Raji (cell line): ENCODE data around the gene RAB11FIP4.
A peak's percentile ranks its signal among the peaks of the same experiment; 100 is the strongest.

ENCODE experiments used
- POLR2A ChIP-seq: IDR thresholded peaks from 2 replicates; pipeline ENCODE4 v1.6.1; 2011; ENCODE audit warnings: low read depth, low read length, control low read depth; ENCODE audit not compliant: insufficient read depth

The RAB11FIP4 gene

DNA sequence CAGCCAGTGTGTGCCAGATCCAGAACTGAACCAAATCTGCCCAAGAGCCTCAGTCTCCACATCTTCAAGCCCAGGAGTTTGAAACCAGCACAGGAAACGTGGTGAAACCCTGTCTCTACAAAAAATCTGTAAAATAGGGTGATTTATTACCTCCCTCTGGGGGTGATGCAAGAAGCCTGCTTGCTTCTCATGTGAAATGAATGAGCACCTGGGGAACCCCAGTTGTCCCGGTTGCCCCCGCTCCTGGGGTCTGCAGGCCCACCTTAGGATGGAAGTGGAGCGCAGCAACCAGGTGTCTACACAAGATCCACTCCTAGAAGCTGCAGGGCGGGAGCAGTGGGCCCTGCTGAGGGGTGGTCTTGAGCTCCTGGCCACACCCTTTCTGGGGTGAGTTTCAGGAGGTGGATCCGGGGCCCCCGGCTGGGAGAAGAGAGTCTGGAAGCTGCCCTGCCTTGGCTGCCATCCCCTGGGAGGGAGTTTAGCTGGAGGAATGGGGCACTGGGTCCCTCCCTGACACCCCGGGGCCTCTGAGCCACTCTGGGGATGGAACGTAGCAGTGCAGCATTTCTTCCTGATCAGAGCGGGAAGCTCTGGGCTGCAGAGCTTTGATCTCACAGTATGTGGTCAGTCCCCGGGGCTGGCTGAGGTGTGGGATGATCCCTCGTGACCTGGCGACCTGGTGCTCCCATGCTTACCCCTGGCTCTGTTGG is 117.8 kb downstream of the RAB11FIP4 start:
- 0 out of 2 replicates have a peak, but pooled peaks have one; percentile 1 for TF ChIP-seq POLR2A

DNA sequence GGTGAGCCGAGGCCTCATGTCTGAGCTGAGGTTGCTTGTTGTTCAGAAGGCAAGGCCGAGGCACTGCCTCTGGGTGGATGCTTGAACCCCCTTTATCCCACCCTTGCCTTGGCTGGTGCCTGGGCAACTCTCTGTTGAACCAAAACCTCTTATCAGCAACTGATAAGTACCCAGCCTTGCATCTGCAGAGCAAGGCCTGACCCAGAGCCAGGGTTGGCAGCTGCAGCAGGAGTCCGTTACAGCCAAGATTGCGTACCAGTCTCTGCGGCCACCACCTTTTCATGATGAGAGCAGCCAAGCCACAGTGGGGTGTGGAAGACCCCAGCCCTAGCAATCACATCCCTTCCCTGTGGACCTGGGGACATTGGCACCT is 118.3 kb downstream of the RAB11FIP4 start:
- no peak for TF ChIP-seq POLR2A

DNA sequence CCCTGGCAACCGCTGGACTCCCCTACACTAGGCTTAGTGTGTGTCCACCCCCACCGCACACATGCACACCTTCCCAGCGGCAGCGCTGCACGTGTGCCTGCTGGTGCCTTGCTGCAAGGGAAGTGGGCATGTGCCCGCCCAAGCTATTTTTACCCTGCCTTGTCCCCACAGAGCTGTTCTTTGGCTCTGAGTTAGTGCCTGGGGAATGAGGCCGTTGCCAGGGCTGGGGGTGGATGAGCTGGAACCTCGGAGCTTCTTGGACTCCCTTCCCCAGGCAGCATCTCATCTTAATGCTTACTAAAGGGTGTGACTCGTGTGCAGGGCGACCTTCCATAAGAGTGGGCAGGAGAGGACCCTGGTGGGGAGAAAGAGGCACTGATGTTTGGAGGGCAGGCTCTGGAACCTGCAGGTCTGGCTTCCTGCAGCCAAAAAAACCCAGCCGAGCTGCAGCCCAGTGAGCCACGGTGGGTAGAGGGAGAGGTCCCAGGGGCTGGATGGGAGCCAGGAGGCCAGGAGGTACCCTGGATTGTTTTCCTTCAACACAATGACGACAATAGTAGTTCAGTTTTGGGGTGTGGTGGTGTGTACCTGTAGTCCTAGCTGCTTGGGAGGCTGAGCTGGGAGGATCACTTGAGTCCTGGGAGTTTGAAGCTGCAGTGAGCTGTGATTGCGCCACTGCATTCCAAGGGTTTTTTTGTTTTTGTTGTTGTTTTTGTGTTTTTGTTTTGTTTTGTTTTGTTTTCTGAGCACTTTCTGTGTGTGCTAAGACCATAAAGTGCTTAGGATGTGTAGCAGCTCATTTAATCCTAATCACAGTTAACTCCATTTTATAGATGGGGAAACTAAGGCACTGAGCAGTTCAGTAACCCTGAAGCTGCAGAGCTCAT is 119.1 kb downstream of the RAB11FIP4 start:
- no peak for TF ChIP-seq POLR2A

DNA sequence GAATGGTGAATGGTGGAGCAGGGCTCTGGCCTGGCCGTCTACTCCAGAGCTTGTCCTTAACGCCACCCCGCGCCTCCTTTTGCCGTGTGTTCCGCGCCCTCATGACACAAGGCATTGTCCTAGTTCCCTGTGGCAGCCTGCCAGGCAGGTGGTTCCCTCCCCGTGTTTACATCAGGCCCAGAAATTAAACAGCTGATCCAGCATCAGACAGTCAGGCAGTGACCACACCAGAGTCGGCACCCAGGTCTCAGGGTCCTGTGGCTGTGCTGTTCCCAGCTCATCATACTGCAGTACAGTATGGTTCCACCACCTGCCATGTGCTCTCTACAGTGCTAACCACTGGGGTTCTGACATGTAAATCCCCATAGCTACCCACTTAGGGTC is 119.7 kb downstream of the RAB11FIP4 start:
- no peak for TF ChIP-seq POLR2A

DNA sequence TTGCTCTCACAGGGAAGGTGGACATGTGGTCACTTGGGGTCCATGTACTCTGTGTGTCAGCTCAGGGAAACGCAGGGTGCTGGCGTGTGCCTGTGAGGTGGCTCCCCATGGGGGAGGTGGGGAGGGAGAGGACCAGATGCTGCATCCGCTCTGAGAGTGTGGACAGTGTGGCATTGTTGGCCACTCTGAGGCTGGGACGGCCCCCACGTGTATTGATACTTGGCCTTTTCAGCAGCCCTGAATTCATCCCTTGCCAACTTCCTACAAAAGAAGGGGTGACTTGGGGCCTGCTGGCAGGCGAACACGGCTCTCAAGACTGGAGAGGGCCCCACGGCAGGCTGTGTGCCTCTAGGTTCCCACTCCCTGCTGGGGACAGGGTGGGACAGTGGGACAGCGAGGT is 120.1 kb downstream of the RAB11FIP4 start:
- TF ChIP-seq POLR2A = no peak

DNA sequence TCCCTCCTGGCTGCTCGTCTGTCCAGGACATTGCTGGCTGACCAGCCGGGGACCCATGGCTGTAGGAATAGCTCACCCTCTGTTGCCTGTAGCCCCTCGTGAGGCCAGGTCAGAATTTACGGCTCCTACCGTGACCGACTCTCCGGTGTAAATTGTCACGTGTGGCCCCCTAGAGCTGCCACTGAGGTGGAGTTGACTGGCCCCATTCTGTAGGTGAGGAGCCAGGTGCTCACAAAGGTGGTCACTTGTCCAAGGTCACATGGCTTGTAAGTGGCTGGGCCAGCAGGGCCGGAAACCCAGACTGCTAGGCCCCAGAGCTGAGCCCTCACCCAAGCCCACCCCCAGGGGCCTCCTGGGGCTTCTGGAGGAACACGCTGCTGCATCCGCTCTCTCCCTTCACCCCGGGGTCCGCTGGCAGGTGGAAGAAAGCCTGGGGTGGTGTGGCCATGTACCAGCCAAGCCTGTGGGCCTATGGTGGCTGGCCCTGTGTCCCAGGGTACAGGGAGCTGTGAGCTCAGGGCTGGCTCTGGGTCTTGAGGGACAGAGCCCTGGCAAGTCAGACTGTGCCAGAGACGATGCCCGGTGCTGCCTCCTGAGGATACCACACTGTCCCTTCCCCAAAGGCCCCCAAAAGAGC is 120.7 kb downstream of the RAB11FIP4 start:
- TF ChIP-seq POLR2A = no peak

DNA sequence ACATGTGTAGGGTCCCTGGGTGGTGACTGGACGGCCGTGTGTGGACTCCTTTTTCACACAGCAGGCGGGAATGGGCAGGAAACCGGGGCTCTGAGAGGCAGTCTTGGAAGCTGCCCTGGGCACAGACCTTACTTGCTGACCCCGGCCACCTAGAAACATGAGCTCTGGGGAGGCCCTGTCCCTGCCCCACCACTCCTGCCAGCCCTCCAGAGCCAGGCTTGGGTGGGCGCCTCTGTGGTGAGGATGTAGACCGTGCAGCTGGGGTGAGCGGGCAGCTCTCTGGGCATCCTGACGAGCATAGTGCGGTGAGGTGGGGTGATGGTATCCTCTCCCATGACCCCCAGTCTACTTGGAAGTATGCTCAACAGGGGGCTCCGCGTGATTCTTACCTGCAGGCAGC is 121.3 kb downstream of the RAB11FIP4 start:
- TF ChIP-seq POLR2A = no peak

DNA sequence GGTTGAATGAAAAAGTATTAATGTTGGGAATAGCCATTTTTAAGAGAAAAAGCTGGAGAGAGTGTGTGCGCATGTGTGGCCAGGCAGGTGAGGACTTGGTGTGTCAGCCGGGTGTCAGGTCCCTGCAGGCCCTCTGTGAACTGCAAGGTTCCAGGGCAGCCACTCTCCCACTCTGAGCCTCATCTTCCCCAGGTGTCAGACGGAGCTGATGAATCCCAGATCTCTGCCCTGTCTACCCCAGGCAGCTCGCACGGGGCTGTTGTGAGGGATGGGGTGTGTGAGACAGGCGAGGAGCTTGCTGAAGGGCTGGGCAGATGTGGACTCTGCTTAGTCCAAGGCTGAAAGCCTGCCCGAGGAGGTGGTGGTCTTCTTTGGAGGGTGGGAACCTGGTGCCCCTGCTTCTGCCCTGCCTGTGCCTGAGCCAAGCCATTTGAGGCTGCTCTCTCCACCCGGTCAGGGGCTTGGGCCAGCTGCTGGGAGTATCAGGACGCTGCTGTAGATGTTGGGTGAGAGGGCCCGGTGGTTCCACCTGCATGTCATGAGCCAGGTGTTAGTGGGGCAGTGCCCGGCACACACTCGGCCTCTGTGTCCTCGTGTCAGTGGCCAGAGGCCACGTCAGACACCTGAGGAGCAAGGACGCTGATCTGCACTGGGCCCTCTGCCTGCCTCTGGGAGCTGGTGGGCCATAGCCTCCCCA is 122.4 kb downstream of the RAB11FIP4 start:
- no peak for TF ChIP-seq POLR2A

DNA sequence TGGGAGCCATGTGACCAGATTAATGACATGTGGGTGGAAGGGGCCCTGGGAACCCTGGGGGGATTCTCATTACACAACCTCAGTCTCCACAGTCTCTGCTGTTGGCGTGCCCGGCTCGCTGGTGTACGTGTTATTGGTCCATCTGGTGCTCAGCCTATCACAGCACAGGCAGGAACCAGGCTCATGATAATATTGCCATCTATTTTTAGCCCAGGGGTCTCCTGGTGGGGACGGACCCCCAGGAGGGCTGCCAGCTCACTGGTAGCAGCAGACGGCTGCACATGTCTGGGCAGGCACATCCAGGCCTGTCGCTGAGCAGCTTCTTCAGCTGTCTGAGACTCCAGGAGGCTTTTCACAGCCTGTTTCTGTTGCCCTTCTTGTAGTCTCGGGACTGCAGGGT is 123.8 kb downstream of the RAB11FIP4 start:
- no peak for TF ChIP-seq POLR2A

DNA sequence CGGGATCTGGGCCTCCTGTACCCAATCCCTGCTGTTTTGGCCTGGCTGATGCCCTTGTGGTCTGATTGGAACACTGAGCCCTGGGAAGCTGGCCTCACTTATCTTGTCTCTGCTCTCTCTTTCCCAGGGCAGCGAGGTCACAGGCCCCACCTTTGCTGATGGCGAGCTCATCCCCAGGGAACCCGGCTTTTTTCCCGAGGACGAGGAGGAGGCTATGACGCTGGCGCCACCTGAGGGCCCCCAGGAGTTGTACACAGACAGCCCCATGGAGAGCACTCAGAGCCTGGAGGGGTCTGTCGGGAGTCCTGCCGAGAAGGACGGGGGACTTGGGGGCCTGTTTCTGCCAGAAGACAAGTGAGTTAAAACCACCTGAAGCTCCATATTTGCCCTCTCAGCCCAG is 126.0 kb downstream of the RAB11FIP4 start:
- TF ChIP-seq POLR2A = no peak

DNA sequence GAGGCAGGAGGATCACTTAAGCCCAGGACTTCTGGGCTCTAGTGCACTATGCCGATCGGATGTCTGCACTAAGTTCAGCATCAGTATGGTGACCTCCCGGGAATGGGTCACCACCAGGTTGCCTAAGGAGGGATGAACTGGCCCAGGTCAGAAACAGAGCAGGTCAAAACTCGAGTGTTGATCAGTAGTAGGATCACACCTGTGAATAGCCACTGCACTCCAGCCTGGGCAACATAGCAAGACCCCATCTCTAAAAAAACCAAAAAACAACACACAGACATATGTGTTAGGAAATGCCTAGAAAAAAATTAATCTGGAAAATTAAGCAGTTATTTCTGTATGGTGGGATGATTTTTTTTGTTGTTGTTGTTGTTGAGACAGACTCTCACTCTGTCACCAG is 127.0 kb downstream of the RAB11FIP4 start:
- no peak for TF ChIP-seq POLR2A

DNA sequence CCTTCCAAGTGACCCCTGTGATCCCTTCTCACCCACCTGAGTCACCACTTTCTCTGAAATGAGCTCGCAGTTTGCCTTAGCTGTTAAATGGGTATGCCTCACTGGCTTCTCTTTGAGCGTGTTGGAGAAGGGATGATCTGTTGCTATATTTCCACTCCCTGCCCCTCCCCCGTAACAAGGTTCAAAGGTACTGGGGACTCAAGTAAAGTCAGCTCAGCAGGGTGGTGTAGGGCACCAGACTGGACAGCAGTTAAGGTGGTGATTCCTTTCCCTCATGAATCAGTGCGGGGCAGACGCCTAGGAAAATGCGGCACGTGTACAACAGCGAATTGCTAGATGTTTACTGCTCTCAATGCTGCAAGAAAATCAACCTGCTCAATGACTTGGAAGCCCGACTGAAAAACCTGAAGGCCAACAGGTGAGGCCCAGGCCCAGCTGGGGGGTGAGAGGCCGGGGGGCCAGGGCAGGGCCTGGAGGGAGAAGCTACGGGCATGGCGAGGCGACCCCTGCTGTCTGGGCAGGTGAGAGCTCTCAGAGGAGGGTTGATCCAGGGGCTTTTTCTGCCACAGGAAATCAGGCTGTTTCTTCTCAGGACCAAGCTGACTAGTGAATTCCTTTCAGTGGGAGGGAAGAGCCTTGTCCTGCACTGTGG is 130.3 kb downstream of the RAB11FIP4 start:
- no peak for TF ChIP-seq POLR2A

DNA sequence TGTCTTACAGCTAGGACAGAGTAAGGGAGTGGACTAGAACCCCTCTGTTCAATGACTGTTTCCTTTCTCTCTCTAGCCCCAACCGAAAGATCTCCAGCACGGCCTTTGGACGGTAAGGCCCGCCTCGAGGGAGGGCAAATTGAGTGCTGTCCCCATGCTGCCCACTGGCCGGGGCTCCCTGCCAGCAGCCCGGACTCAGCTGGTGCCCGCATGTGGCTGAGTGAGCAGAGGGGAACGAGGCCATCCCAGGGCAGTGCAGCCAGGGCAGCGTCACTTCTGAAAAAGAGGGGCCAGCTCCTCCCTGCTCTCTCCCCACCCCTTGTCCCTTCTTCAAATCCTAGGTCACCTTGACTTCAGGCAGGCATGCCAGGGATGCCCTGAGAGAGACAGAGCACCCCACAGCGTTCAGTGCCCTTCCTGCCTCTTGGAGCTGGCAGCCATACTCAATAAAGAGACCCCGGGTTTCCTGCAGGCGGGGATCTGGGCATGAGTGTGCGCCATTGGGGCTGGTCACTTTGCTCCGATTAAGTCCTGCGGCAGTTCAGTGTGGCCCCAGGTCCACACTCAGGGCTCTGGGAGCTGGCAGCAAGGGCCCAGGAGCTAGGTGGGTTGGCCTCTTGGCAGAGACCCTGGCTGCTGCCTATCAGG is 130.9 kb downstream of the RAB11FIP4 start:
- TF ChIP-seq POLR2A = no peak

DNA sequence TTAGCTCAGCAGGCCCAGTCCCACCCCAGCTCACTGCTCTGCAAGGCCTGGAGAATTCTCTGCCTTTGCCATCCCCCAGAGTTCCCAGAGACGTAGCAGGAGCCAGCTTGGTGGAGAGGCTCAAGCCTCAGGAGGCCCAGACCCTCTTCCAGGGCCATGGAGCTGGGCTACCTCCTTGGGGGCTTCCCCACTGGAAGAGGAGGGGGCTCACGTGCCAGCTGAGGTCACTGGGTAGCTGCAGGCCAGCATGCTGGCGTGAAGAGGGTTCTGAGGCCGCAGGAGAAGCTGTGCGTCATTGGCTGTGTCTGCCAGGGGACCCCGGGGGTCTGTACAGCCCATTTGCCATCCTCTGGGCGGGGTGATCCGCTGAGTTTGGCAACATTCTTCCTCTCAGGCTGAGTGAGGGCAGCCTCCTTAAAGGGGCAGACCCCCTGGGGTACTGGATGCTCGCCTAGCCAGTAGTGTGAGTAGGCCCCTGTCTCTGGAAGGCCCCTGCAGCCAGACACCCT is 131.6 kb downstream of the RAB11FIP4 start:
- no peak for TF ChIP-seq POLR2A
